Measurements from ENCODE around the gene AP1B1.

DNA sequence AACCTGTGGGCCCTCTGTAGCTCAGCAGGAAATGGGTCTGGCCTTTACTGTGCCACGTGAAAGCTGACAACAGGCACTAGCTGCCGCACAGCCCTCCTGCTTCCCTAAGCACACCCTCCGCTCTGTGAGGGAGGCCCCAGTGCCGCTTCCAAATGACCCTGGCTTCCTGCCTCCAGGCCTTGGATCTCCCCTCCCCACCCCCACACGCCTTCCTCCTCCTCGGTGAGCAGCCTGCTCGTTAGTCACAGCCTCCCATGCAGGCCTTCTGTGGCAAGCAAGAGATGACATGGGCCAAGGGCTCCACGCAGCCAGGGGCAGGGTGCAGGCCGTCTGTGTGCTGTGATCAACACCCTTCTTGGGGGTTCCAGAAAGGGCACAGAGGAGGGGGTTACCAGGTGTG is 57.6 kb downstream of the AP1B1 start:
- TF ChIP-seq, protein P1, sequence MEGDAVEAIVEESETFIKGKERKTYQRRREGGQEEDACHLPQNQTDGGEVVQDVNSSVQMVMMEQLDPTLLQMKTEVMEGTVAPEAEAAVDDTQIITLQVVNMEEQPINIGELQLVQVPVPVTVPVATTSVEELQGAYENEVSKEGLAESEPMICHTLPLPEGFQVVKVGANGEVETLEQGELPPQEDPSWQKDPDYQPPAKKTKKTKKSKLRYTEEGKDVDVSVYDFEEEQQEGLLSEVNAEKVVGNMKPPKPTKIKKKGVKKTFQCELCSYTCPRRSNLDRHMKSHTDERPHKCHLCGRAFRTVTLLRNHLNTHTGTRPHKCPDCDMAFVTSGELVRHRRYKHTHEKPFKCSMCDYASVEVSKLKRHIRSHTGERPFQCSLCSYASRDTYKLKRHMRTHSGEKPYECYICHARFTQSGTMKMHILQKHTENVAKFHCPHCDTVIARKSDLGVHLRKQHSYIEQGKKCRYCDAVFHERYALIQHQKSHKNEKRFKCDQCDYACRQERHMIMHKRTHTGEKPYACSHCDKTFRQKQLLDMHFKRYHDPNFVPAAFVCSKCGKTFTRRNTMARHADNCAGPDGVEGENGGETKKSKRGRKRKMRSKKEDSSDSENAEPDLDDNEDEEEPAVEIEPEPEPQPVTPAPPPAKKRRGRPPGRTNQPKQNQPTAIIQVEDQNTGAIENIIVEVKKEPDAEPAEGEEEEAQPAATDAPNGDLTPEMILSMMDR (IDR thresholded peaks at IDR 0.05; ENCODE audit: poor library complexity) = no peak
- no peak for TF ChIP-seq EZH2phosphoT487 (IDR thresholded peaks at IDR 0.05; ENCODE audit: low read depth, severe bottlenecking, unreplicated experiment)
- TF ChIP-seq EZH2 (IDR thresholded peaks at IDR 0.05; ENCODE audit: borderline replicate concordance) = no peak
